Esophagus squamous epithelium (tissue), 4 donors: ENCODE results near the gene GALR2. TPM values are rescaled to one million over a fixed set of nuclear protein-coding genes. Genes with fewer than 3 reads are reported as not detected.

Experiments used
- small RNA-seq, 4 donors: library from RNA; depleted of rRNA; stranded (forward); fragments of <200 nt; gene quantifications; one replicate each; pipeline ENCODE3, GENCODE V24; 2016
- total RNA-seq, 4 donors: library from RNA; depleted of rRNA; stranded (reverse); fragments of >200 nt; gene quantifications; one replicate each; pipeline ENCODE4 v1.1.0, GENCODE V29; 2016

GALR2 gene
- total RNA-seq, 4 donors from 2014 or later, result 0.32 to 1.6 (median 0.44) TPM; not detected in 1

Small RNAs within 50 kb of the gene (small RNA-seq; reads per million reads assigned to genes)
- 0 reads per million in 4 donors for gene MIR6868

Other genes starting within 250 kb of the GALR2 start
- gene UNC13D, start 230.4 kb upstream of the GALR2 start, total RNA-seq, result 10 to 100 TPM; 16.5 to 21.5 (median 16.9) TPM
- gene WBP2, start 219.4 kb upstream of the GALR2 start, total RNA-seq, result 10 to 100 TPM; 24.9 to 44.2 (median 36.9) TPM
- gene TRIM47, start 196.2 kb upstream of the GALR2 start, total RNA-seq, result 10 to 100 TPM; 19.5 to 33.4 (median 25.5) TPM
- 10 to 100 TPM; 17.3 to 24.6 (median 19.6) TPM for gene TRIM65, start 177.8 kb upstream of the GALR2 start, total RNA-seq
- 10 to 100 TPM; 40.2 to 49.2 (median 41.0) TPM for gene MRPL38, start 169.9 kb upstream of the GALR2 start, total RNA-seq
- gene FBF1, start 133.7 kb upstream of the GALR2 start, total RNA-seq, result 10 to 100 TPM; 13.9 to 18.3 (median 15.5) TPM
- gene ACOX1, start 95.6 kb upstream of the GALR2 start, total RNA-seq, result 10 to 100 TPM; 46.9 to 73.3 (median 62.3) TPM
- gene TEN1, start 95.5 kb upstream of the GALR2 start, total RNA-seq, result 10 to 100 TPM; 24.6 to 40.6 (median 26.2) TPM
- 1 to 10 TPM; 2.4 to 6.6 (median 3.6) TPM for gene CDK3, start 73.9 kb upstream of the GALR2 start, total RNA-seq
- 100 to 1,000 TPM; 132 to 604 (median 223) TPM for gene EVPL, start 47.5 kb upstream of the GALR2 start, total RNA-seq
- 10 to 100 TPM; 40.6 to 78.0 (median 52.7) TPM for gene SRP68, start 2.3 kb upstream of the GALR2 start, total RNA-seq
- gene ZACN, start 4.4 kb downstream of the GALR2 start, total RNA-seq, result not detected
- 10 to 100 TPM; 70.3 to 84.5 (median 74.4) TPM for gene EXOC7, start 29.0 kb downstream of the GALR2 start, total RNA-seq
- under 1 TPM in 2 of 4 donors, not detected in 2; 0.19 to 0.57 TPM for gene FOXJ1, start 66.5 kb downstream of the GALR2 start, total RNA-seq
- 1 to 10 TPM in 1 of 4 donors, under 1 TPM in 3; 0.11 to 3.4 (median 0.26) TPM for gene RNF157, start 165.7 kb downstream of the GALR2 start, total RNA-seq
- 10 to 100 TPM in 3 of 4 donors, 1 to 10 TPM in 1; 7.9 to 27.2 (median 13.6) TPM for gene UBALD2, start 190.6 kb downstream of the GALR2 start, total RNA-seq
- gene QRICH2, start 233.5 kb downstream of the GALR2 start, total RNA-seq, result 1 to 10 TPM; 1.1 to 2.8 (median 1.8) TPM